AG09309 (cell line): ENCODE results near the gene FAM107B.

Experiments used
- DNase-seq: peaks from one replicate; pipeline ENCODE4 v3.0.0-alpha.2; 2010; ENCODE audit warnings: low read depth
- H3K4me3 ChIP-seq: 2 replicates; pipeline ENCODE4 v1.5.1; 2011; ENCODE audit warnings: mild to moderate bottlenecking, low read depth, low read length, moderate library complexity; ENCODE audit not compliant: control insufficient read depth
- CTCF ChIP-seq: IDR thresholded peaks from 2 replicates; pipeline ENCODE4 v1.5.1; 2011; ENCODE audit warnings: mild to moderate bottlenecking, low read depth, low read length, inconsistent platforms; ENCODE audit not compliant: insufficient read depth, control insufficient read depth; ENCODE audit errors: missing control alignments

The FAM107B gene

GRCh38 chr10:14499601-14499904, 275.1 kb downstream of the FAM107B start:
- TF ChIP-seq CTCF: no peak
- no peak overlapping the region for H3K4me3 ChIP-seq
- DNase-seq: no peak

- no peak overlapping the region for H3K4me3 ChIP-seq
- TF ChIP-seq CTCF: no peak
- DNase-seq: no peak
These were observed 276.4 kb downstream of the FAM107B start for GRCh38 chr10:14498326-14498725.

- TF ChIP-seq CTCF: no peak
- H3K4me3 ChIP-seq: no peak overlapping the region
- no peak for DNase-seq
These were observed 282.9 kb downstream of the FAM107B start for GRCh38 chr10:14491811-14492210.

GRCh38 chr10:14489522-14490177, 285.0 kb downstream of the FAM107B start:
- no peak for TF ChIP-seq CTCF
- no peak overlapping the region for H3K4me3 ChIP-seq
- DNase-seq: no peak

- no peak for DNase-seq
- TF ChIP-seq CTCF: no peak
These were observed 287.2 kb downstream of the FAM107B start for GRCh38 chr10:14487488-14487883.

GRCh38 chr10:14486777-14487487, 287.8 kb downstream of the FAM107B start:
- no peak for TF ChIP-seq CTCF
- no peak for DNase-seq
- no peak overlapping the region for H3K4me3 ChIP-seq

More at GRCh38 chr10:14487488-14487883, 287.2 kb downstream of the FAM107B start:
- H3K4me3 ChIP-seq: no peak overlapping the region

GRCh38 chr10:14485986-14486385, 288.7 kb downstream of the FAM107B start:
- TF ChIP-seq CTCF: no peak
- no peak for DNase-seq

More at GRCh38 chr10:14485986-14486385, 288.7 kb downstream of the FAM107B start:
- no peak overlapping the region for H3K4me3 ChIP-seq
